Measurements from ENCODE around the gene UNC13D.

DNA sequence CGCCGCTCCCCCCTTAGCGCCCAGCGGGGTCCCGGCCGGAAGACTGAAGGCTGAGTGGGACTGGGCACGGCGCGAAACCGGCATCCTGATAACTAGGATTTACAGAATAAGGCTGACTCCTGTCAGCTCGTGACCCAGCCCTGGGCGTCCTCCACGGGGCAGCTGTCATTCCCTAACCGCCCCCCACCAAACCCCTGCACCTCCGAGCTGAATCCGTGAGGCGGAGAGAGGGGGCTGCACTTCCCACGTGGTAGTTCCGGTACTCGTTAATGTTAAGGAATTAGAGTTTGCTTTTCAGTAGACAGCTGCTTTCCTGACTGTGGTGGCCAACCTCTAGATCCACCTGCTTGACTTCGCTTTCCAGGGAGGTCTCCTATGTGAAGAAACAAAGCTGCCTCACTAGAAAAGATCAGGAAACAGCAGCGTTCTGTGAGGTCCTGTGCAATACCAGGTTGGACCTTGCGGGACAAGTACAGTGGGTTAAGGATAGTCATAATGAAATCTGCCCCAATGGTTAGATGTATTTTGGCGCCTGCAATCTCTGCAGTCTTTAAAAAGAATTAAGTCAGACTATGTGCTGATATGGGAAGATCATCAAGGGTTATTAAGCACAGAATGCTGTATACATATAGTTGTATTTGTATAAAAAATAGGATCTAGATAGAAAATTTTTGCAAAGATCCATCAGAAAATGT is 12.0 kb upstream of the UNC13D start:
- TF ChIP-seq ZNF274 (IDR thresholded peaks at IDR 0.05; ENCODE audit: low read depth, low read length) = no peak
- TF ChIP-seq YY1 (IDR thresholded peaks at IDR 0.05; ENCODE audit: insufficient read depth, insufficient read length) = no peak
